Esophagus (tissue), 2 donors: Measurements from ENCODE around the gene DNER. TPM values are rescaled to one million over a fixed set of nuclear protein-coding genes. Genes with fewer than 3 reads are reported as not detected.

Experiments used
- H3K27ac ChIP-seq, 2 donors: one replicate each; pipeline ENCODE4 v1.5.1; 2013; ENCODE audit warnings: low read depth in 2 of 2, mild to moderate bottlenecking in 2 of 2, inconsistent platforms in 1 of 2, low read length in 1 of 2, moderate library complexity in 1 of 2
- H3K27me3 ChIP-seq, 2 donors: one replicate each; pipeline ENCODE4 v1.6.1; 2013; ENCODE audit warnings: low read length in 2 of 2, control low read depth in 1 of 2, mild to moderate bottlenecking in 1 of 2; ENCODE audit not compliant: insufficient read depth in 2 of 2, control insufficient read depth in 1 of 2
- H3K36me3 ChIP-seq, 2 donors: one replicate each; pipeline ENCODE4 v1.6.1; 2013; ENCODE audit warnings: low read length in 1 of 2; ENCODE audit not compliant: control insufficient read depth in 2 of 2, insufficient read depth in 2 of 2
- H3K4me1 ChIP-seq, 2 donors: one replicate each; pipeline ENCODE4 v1.6.1; 2013; ENCODE audit warnings: low read length in 1 of 2; ENCODE audit not compliant: control insufficient read depth in 2 of 2, insufficient read depth in 2 of 2
- H3K4me3 ChIP-seq, 2 donors: one replicate each; pipeline ENCODE4 v1.5.1; 2013; ENCODE audit warnings: low read length in 2 of 2, mild to moderate bottlenecking in 2 of 2, low read depth in 1 of 2, moderate library complexity in 1 of 2
- H3K9me3 ChIP-seq, 2 donors: one replicate each; pipeline ENCODE4 v1.6.1; 2013; ENCODE audit warnings: mild to moderate bottlenecking in 2 of 2, low read depth in 1 of 2, low read length in 1 of 2, moderate library complexity in 1 of 2; ENCODE audit not compliant: control insufficient read depth in 2 of 2, insufficient read depth in 1 of 2
- WGBS, 2 donors: extraction: QIAGEN DNeasy Blood & Tissue Kit; methylation state at CpG; one replicate each; pipeline ENCODE4 v1.1.7; 2013; 5-methylcytosine and 5-hydroxymethylcytosine counted together
- polyA plus RNA-seq, 2 donors: library from polyadenylated mRNA; stranded (reverse); fragments of 200-250 nt; gene quantifications; one replicate each; pipeline ENCODE4 v1.2.3, GENCODE V29; 2013
- donor health status: healthy with polysubstance abuse.
- donor health status: Bipolar disorder and iron deficiency.

Gene DNER
- polyA plus RNA-seq, 2 donors = 0.24 to 0.29 TPM

DNA sequence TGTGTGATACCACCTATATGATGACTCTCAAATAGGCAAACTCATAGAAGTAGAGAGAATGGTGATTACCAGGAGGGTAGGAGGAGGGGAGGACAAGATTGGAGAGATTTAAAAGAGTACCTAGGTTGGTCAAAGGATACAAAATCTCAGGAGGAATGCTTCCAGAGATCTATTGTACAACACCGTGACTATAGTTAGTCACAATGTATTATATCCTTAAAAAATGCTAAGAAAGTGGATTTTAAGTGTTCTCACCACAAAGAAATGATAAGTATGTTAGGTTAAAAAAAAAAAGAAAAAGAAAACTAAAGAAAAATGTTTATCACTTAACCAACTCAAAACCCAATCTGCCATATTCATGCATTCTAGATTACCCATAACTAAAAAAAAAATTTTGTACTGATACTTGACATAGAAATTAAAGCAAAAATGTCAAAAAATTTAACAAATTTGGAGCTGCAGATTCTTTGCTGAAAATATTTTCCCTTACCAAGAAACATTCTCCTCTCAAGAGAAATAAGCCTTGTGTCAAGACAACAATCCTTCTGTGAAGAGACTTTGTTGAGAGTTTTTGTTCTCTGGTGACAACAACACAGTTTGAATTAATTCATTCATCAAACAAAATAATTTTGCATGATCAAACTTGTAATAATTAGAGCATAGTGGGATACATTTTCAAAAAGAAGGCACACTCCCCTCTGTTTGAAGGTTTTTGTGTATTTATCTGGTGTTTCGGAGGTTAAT lies 213.1 kb downstream of the DNER start:
- WGBS, 2 donors = 94% methylated on average over 2 of the region's 2 CpGs
- Histone ChIP-seq H3K4me3 (no peak overlapping the region), H3K9me3 (no peaks in the 10 kb centered on the region), H3K4me1 (no peaks in the 10 kb centered on the region), H3K27me3 (no peaks in the 10 kb centered on the region), H3K36me3 (no peaks in the 10 kb centered on the region), H3K27ac (no peak overlapping the region)

DNA sequence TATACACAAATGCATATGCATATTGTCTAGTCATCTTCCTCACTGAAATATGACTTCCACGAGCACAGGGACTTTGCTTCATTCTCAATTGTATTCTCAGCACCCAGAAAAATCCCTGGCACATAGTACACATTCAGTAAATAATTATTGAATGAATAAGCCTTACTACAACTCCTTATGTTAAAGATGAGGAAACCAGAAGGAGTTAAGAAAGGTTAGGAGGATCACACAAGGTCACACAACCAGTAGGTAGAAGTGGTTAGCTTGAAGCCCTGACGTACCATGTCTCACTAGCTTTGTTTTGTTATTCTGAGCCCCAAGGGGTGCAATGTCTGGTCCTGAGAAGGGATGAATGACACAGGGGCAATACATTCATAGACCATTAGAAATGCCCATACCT lies 222.3 kb downstream of the DNER start:
- no peaks in the 10 kb centered on the region for H3K4me1 ChIP-seq
- H3K36me3 ChIP-seq = no peaks in the 10 kb centered on the region
- no peaks in the 10 kb centered on the region for H3K9me3 ChIP-seq
- WGBS, 2 donors = 72 to 76% methylated on average over 2 of the region's 2 CpGs
- H3K27ac ChIP-seq = no peak overlapping the region
- no peaks in the 10 kb centered on the region for H3K27me3 ChIP-seq
- no peak overlapping the region for H3K4me3 ChIP-seq

DNA sequence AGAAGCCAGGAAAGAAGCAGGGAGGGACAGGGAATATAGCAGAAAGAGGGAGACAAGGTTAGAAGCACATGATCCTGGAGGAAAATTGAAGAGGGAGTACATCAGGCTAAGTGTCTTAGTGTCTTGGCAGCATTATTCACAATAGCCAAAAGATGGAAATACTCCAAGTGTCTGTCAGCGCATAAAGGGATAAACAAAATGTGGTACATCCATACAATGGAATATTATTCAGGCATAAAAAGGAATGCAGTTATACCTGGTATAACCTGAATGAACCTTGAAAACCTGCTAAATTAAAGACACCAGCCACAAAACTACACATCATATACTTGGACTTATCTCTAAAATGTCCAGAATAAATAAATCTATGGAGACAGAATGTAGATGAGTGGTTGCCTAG lies 224.2 kb downstream of the DNER start:
- no peak overlapping the region for H3K4me3 ChIP-seq
- H3K36me3 ChIP-seq = no peaks in the 10 kb centered on the region
- H3K9me3 ChIP-seq = no peaks in the 10 kb centered on the region
- no peak overlapping the region for H3K27ac ChIP-seq
- H3K4me1 ChIP-seq = no peaks in the 10 kb centered on the region
- H3K27me3 ChIP-seq = no peaks in the 10 kb centered on the region
- 98 to 100% methylated on average over 1 of the region's 1 CpG for WGBS, 2 donors

DNA sequence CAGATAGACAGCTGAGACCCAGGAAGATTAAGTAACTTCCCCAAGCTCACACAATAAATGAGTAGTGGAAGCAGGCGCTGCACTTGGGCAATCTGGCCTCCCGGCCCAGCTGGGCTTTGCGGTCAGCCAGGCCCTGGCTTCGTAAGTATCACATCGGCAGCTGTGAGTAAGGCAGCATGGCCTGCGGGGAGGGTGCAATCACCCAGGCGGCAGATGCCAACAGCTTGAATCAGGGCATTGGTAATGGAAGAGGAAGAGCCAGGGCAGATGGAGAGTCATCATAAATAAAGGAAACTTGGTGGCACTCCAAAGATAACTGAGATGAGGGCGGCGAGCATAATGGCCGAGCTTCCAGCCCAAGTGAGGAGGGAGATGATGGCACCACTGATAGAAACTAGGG lies 225.3 kb downstream of the DNER start:
- no peaks in the 10 kb centered on the region for H3K27me3 ChIP-seq
- no peaks in the 10 kb centered on the region for H3K4me1 ChIP-seq
- no peak overlapping the region for H3K4me3 ChIP-seq
- no peak overlapping the region for H3K27ac ChIP-seq
- WGBS, 2 donors = 91 to 92% methylated on average over 10 of the region's 10 CpGs
- no peaks in the 10 kb centered on the region for H3K9me3 ChIP-seq
- no peaks in the 10 kb centered on the region for H3K36me3 ChIP-seq

GRCh38 chr2:229488232-229488631 lies 226.1 kb downstream of the DNER start:
- 84 to 88% methylated on average over 4 of the region's 4 CpGs for WGBS, 2 donors
- H3K36me3 ChIP-seq = no peaks in the 10 kb centered on the region
- H3K4me1 ChIP-seq = no peaks in the 10 kb centered on the region
- H3K27ac ChIP-seq = no peak overlapping the region
- H3K27me3 ChIP-seq = no peaks in the 10 kb centered on the region
- no peak overlapping the region for H3K4me3 ChIP-seq
- H3K9me3 ChIP-seq = no peaks in the 10 kb centered on the region

GRCh38 chr2:229486673-229487072 lies 227.7 kb downstream of the DNER start:
- Histone ChIP-seq H3K4me3 (no peak overlapping the region), H3K27me3 (no peaks in the 10 kb centered on the region), H3K27ac (no peak overlapping the region), H3K36me3 (no peaks in the 10 kb centered on the region), H3K9me3 (no peaks in the 10 kb centered on the region), H3K4me1 (no peaks in the 10 kb centered on the region)
- 74 to 83% methylated on average over 3 of the region's 3 CpGs for WGBS, 2 donors

DNA sequence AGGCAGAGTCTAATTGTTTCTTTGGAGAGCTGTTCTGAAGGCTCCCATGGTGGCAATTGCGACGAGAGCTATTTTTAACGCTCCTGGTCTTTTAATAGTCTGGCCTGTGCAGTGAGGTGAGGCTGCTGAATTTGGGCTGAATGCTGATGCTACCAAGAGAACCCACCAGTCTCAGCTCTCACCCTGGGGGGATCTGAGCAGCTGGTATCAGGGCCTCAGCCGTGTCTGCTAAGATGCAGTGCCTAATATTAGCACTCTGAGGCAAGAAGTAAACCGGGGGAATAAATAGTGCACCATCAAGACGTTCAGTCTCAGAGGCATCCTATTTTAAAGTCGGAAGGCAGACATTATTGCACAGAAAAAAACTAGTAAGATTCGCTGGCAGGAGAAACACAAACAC lies 228.5 kb downstream of the DNER start:
- Histone ChIP-seq H3K36me3 (no peaks in the 10 kb centered on the region), H3K4me3 (no peak overlapping the region), H3K27ac (no peak overlapping the region), H3K27me3 (no peaks in the 10 kb centered on the region), H3K9me3 (no peaks in the 10 kb centered on the region), H3K4me1 (no peaks in the 10 kb centered on the region)
- WGBS, 2 donors = 55 to 61% methylated on average over 8 of the region's 8 CpGs

- Histone ChIP-seq H3K9me3 (no peaks in the 10 kb centered on the region), H3K27me3 (no peaks in the 10 kb centered on the region), H3K4me1 (no peaks in the 10 kb centered on the region), H3K4me3 (no peak overlapping the region), H3K27ac (no peak overlapping the region), H3K36me3 (no peaks in the 10 kb centered on the region)
- 73 to 75% methylated on average over 4 of the region's 4 CpGs for WGBS, 2 donors
Observed at GRCh38 chr2:229477269-229477755, 237.0 kb downstream of the DNER start.

DNA sequence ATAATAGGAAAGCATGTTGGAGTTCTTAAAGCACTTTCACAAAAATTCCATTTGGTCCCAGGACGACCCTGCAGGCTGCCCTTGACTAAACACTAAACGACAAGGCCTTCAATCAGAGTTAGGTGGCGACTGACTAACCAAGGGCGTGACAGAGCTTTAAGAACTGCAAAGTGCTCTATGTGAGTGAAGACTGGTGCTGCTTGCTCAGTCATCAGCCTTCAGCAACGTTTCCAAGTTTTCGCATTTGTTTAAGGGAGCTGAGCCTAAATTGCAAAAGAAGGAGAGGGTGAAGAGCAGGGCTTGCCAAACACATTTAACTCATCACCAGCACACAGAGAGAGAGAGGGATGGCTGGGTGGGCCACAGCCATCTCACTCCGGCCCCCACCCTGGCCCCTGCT lies 238.6 kb downstream of the DNER start:
- Histone ChIP-seq H3K9me3 (no peaks in the 10 kb centered on the region), H3K36me3 (no peaks in the 10 kb centered on the region), H3K27me3 (no peaks in the 10 kb centered on the region), H3K4me3 (no peak overlapping the region), H3K4me1 (no peaks in the 10 kb centered on the region), H3K27ac (no peak overlapping the region)
- WGBS, 2 donors = 50 to 58% methylated on average over 7 of the region's 7 CpGs

DNA sequence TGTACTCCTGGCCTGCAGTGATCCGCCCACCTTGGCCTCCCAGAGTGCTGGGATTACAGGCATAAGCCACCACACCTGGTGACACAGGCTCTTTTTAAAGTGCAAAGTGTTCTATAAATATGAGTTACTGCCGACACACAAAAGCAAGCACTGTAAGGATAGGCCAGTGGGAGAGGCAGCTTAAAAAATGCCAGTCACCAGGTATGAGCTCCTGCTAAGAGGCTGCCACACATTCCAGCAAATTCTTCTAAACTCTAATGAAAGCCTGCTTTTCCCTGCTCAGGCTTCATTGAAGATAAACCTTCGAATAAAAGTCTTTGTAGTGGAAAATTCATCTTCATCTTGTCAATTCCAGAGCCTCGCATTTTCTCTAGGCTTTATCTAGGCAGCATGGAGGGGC lies 240.2 kb downstream of the DNER start:
- WGBS, 2 donors = 73 to 78% methylated on average over 4 of the region's 4 CpGs
- H3K9me3 ChIP-seq = no peaks in the 10 kb centered on the region
- H3K36me3 ChIP-seq = no peaks in the 10 kb centered on the region
- H3K27ac ChIP-seq = no peak overlapping the region
- H3K4me3 ChIP-seq = no peak overlapping the region
- H3K27me3 ChIP-seq = no peaks in the 10 kb centered on the region
- H3K4me1 ChIP-seq = no peaks in the 10 kb centered on the region
